Measurements from ENCODE around the gene IL1RAP.
"Not testable (repeated sequence)": the region's sequence is repeated elsewhere in the genome, so short reads cannot be mapped to it uniquely, and the experiment has no call there.

IL1RAP gene

DNA sequence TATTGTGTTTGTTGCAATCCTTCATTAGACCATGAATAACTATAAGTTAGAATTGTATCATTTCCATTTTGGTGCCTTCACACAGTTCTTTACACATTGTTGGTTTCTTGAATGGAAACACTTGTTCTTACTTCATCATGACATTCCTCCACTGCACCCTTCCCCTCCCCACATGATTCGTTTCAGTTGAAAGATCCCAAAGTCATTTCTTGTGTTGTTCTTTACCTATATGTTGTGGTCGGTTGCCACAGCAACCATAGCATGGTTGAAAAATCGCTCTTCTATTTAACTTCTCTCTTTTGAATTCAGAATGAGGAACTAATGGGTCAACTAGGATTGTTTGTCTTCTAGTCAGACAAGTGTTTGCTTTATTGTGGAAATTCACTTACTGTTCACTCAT is 103.3 kb downstream of the IL1RAP start:
- no peak for DNase-seq

DNA sequence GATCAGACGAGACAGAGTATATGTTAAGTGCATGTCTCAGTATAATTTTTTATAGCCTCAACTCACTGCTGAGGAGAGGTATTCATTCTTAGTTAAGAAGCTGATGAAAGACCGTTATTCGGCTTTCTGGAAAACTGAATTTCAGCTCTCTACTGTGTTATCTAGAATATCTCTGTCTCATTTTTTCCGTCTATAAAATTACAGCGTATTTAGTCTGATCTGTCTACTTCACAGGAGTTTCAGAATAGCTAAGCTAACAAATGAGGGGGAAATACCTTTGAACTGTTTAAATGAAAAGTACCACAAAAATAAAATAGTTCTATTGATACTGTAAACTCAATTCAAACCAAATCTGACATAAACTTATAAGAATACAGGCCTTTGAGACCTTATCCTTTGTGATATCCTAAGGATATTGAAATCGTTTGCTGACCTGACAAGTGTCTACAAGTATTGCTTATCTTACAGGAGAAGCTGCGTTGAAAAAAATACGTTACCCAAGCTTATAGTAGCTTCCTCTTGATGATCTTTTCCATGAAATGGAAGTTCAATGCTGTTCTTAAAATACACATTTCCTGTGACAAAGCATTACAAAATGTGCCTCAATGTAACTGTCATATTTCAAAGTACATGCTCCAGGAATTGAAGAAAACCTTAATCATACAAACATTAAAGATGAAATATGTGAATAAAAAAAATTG is 104.6 kb downstream of the IL1RAP start:
- no peak for DNase-seq

DNA sequence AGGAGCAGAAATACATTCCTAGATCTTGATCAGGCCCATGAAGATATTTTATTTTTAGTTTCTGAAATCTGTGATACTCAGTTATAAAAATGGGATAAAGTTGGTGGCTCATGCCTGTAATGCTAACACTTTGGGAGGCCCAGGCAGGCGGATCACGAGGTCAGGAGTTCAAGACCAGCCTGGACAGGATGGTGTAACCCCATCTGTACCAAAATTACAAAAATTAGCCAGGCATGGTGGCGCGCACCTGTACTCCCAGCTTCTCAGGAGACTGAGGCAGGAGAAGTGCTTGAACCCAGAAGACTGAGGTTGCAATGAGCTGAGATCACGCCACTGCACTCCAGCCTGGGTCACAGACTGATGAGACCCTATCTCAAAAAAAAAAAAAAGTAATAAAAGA is 105.5 kb downstream of the IL1RAP start:
- DNase-seq = no peak

GRCh38 chr3:190619761-190620160 is 105.9 kb downstream of the IL1RAP start:
- no peak for DNase-seq

GRCh38 chr3:190620886-190621608 is 107.2 kb downstream of the IL1RAP start:
- DNase-seq = no peak

DNA sequence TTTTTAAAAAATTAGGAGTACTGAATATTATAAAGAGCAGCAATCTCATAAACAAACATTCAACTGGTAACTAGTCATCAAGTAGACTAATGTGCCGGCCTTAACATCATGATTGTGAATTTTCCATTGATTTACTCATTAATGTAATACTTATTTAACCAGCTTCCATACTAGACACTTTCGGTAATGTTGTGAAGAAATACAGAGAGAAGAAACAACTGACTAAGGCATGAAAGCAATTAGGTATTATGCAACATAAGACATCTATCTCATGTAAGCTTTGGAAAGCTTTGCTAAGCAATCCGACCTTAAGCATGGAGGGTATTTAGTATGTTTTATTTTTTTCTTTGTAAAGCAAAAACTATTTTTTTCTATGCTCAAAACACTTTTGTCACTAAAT is 108.0 kb downstream of the IL1RAP start:
- no peak for DNase-seq

- no peak for DNase-seq
Observed at GRCh38 chr3:190624282-190624681, 110.4 kb downstream of the IL1RAP start.

DNA sequence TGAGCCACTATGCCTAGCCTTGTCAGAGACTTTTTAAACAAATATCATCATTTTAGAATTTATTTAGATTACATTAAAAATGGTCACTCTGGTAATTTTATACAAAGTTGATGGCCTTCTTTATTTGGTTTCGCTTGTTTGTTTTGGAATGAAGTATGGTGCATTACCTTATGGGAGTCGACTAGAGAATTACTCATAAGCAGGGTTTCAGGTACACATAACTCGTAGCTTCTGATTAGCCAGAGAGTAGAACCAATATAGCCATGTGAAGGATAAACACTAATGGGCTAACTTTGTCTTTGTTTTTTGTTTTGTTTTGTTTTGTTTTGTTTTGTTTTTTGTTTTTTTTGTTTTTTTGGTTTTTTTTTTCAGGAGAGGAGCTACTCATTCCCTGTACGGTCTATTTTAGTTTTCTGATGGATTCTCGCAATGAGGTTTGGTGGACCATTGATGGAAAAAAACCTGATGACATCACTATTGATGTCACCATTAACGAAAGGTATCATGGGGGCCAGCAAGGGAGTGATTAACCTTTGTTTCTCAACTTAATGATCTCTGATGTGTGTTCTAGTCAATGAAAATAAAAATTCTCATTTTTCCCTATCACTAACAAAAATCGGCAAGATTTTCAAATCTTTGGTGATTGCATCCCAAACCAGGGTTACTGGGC is 113.2 kb downstream of the IL1RAP start:
- DNase-seq = no peak

DNA sequence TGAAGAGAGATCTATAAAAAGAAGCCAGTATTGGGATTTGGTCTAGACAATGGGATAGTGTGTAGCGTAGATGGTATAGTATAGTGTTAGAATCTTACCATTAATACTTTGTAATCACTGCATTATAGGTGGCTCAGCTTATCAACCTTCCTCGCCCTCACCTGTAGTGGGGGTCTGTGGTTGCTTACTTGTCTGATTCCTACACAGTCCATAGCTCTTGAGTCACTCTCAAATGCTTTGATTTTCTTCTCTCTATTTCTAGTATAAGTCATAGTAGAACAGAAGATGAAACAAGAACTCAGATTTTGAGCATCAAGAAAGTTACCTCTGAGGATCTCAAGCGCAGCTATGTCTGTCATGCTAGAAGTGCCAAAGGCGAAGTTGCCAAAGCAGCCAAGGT is 115.2 kb downstream of the IL1RAP start:
- no peak for DNase-seq

DNA sequence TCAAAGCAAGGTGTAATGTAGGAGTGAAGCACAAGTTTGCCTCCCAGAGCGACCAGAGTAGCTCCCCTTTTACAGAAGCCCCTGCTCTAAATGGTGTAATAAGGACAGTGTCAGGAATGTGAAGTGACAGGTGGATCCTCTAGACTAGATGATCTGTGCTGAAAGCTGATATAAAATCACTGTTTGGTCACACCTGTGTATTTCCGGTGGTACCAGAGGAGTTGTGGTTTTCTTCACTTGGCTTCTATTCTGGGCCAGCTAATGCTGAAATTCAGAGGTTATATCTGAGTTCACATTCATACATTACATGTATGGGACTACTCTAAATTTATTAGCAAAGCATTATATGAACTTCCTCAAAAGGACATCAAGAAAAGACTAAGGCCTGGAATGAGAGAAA is 117.4 kb downstream of the IL1RAP start:
- no peak for DNase-seq

DNA sequence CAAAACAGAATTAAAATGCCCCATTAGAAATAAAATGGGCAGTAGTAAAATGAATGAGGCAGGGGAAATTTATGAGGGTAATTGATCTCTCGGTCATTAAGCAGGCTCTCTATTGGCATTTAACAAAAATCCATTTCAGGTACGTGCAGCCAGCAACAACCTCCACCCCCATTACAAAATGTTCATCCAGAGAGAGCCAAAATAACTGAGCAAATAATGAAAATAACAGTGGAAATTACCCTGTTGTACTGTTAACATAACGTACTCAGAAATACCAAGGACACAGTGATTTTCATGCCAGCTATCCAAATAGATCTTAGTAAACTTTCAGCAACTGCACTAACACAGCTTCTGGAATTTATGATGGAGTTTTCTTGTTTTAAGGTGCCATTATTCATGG is 127.7 kb downstream of the IL1RAP start:
- DNase-seq = no peak

DNA sequence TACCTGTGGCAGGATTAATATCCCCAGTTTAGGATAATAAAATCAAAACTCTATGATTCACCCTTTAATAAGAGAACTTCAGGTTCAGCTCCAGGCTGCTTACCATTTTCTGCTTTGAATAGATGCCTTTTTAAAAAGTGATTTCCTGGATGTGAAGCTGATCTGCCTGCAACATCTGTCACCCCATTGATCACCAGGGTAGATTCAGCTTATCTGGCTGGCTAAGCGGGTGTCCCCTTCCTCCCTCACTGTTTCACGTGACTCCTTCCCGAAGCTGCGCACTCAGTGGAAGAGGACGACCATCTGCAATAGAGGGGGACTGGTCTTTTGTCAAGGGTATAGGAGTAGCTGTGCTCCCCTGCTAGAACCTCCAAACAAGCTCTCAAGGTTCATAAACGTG is 128.1 kb downstream of the IL1RAP start:
- no peak for DNase-seq

DNA sequence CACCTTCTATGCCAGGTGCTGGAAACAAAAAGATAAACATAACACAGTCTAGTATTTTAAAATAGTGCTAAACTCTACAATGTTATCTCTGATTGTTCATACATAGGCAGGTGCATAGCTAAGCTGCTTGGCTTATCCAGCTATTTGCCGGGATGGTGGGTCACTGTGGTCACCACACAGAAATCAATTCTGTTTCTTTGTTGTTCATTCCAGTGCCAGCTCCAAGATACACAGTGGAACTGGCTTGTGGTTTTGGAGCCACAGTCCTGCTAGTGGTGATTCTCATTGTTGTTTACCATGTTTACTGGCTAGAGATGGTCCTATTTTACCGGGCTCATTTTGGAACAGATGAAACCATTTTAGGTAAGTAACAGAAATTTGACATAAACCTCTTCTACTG is 130.2 kb downstream of the IL1RAP start:
- no peak for DNase-seq

DNA sequence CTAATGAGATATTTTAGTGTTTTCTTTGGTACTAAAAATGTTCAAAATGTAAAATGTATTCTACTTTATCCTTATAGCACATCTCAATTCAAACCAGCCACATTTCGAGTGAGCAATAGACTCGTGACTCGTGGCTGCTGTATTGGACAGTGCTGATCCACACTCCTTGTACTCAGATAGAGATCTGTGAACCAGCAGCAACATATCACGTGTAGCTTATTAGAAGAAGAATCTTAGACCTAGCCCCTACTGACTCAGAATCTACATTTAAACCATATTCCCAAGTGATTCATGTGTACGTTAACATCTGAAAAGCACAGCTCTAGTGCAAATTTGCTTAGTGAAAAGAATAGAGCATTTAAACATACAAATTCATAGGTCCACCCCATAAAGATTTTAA is 130.9 kb downstream of the IL1RAP start:
- no peak for DNase-seq

DNA sequence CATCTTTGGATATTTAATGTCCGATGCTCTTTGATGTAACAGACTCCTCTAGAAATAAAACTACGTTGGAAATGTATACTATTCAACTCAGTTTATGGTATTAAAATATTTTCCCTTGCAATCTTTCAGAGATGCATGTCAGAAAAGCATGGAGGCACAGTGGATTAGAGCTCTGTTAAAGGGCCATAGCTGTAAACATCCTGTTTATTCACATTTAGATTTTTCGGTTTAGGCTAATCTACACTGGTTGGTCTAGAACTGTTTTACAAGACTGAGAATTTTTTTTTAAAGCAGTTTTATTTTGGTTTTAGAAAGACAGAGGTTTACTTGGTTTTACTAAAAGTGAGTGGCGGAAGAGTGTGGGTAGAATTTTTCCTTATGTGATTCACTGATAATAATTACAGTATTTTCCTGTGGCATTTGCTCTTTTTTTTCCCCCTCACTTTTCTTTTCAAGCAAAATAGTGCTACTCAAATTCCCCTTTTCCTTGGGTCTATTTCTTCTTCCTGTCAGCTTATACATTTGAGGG is 132.1 kb downstream of the IL1RAP start:
- DNase-seq = no peak

DNA sequence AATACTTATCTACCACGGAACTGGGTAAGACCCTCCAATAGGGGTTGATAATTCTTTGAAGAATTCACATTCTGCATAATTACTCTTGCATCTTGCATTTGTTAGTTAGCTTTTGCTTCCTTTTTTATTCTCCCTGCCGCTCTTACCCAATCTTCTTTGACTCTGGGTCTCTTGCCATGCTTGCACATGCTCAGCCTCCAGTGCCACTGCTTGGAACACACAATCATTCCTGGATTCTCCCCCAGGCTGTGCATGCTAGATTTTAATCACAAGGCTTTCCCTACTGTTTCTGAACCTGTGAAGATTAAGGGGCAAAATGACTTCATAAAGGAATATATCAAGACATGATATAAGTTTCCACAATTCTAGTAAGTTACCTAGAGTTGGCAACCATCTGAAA is 133.1 kb downstream of the IL1RAP start:
- DNase-seq = no peak

DNA sequence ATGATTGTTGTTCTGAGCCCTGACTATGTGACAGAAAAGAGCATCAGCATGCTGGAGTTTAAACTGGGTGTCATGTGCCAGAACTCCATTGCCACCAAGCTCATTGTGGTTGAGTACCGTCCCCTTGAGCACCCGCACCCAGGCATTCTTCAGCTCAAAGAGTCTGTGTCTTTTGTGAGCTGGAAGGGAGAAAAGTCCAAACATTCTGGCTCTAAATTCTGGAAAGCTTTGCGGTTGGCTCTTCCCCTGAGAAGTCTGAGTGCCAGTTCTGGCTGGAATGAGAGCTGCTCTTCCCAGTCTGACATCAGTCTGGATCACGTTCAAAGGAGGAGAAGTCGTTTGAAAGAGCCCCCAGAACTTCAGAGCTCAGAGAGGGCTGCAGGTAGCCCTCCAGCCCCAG is 142.0 kb downstream of the IL1RAP start:
- DNase-seq = no peak

DNA sequence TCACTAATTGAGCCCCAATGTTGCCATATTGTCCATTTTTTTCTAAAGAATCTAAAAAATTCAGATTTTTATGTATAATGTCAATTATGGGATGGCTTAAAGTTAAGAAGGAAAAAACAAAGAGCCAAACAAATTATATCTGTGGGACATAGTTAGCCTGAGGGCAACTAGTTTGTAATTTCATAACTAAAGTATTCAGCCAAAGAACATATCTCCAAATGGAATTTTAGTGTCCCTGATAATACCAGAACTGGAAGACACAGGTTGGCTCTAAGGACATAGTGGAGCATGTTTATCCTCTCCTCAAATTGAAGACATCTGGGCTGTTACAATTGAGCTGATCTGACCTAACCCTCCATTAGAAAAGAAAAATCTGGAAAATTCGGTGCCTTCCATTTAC is 144.2 kb downstream of the IL1RAP start:
- no peak for DNase-seq

- no peak for DNase-seq
Observed at GRCh38 chr3:190666821-190667220, 152.9 kb downstream of the IL1RAP start.

DNA sequence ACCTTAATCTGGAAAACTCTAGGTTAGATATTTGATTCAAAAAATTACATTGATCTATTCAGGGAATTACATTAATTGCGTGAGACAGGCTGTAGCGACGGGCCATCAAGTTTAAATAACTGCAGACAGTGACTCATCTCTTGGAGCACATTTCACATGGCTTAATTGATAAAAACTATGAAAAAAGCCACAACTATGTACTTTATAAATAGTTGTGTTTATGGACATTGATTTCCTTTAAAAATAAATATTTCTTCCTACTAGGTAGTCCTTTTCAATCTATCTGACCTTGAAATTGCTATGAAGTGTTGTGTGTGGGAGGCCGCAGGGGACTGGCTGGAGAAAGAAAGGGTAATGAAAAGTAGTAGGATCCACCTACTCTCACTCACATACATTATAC is 157.8 kb downstream of the IL1RAP start:
- DNase-seq = no peak

DNA sequence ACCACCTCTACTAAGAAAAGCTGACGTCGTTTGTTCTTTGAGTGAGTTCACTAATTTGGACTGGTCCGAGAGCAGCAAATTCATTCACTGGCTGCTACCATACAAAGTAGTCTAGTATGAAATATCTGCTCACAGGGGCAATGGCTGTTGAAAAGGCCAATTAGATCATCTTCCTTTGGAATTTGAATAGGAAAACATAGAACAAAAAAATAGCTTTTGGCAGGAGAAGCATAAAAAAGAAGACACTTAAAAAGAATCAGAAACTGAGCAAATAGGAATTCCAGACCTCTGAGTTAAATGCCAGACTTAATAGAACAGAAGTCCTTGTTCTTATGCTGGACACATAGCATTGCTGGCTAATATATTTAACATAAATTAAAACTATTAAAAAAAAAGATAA is 159.3 kb downstream of the IL1RAP start:
- no peak for DNase-seq

- no peak for DNase-seq
Observed at GRCh38 chr3:190676481-190676880, 162.6 kb downstream of the IL1RAP start.

DNA sequence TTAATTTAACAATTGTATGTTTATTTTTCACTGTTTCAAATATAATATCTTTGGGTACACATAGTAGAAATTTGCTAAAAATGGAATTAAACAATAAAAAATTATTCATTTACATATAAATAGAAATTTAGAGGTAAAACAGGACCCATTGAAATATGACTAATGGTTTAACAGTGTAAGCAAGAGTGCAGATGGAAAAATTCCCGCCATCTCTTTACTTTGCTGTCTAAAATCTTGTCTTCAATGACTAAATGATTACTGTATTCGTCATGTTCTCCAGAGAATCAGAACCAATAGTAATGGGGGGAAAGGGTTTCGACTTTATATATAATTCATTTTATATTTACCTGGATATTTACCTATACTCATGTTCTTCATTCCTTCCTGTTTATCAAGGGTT is 163.1 kb downstream of the IL1RAP start:
- DNase-seq = no peak

- not testable (repeated sequence) for DNase-seq
Observed at GRCh38 chr3:190677868-190678267, 164.0 kb downstream of the IL1RAP start.
